ENCODE data around the gene MLYCD.

The MLYCD gene

GRCh38 chr16:83907111-83907510 is 8.2 kb downstream of the MLYCD start:
- Mint-ChIP-seq H3K27me3 (no peaks in the 10 kb centered on the region), H3K4me1 (no peaks in the 10 kb centered on the region), H3K9me3 (no peaks in the 10 kb centered on the region), H3K4me3 (no peak overlapping the region), H3K27ac (no peak overlapping the region), H3K36me3 (peaks cover 10% of the 10 kb centered on the region)
- CTCF ChIA-PET = interaction anchor here (0.6 kb wide), 1 partner anchor 104 kb away, joined by 3 read pairs; no protein-coding TSS in a partner anchor
- no peak for DNase-seq

- CTCF ChIA-PET = no interaction called here
- H3K27me3 Mint-ChIP-seq = no peaks in the 10 kb centered on the region
- H3K9me3 Mint-ChIP-seq = no peaks in the 10 kb centered on the region
- no peak for DNase-seq
- no peak overlapping the region for H3K27ac Mint-ChIP-seq
- no peaks in the 10 kb centered on the region for H3K4me1 Mint-ChIP-seq
- no peak overlapping the region for H3K4me3 Mint-ChIP-seq
- H3K36me3 Mint-ChIP-seq = peaks cover 12% of the 10 kb centered on the region
Measured at GRCh38 chr16:83907631-83908250, 8.8 kb downstream of the MLYCD start.

GRCh38 chr16:83908798-83909197 is 9.9 kb downstream of the MLYCD start:
- no peak overlapping the region for H3K4me3 Mint-ChIP-seq
- H3K4me1 Mint-ChIP-seq = no peaks in the 10 kb centered on the region
- no peaks in the 10 kb centered on the region for H3K9me3 Mint-ChIP-seq
- H3K27me3 Mint-ChIP-seq = no peaks in the 10 kb centered on the region
- DNase-seq = no peak
- H3K27ac Mint-ChIP-seq = no peak overlapping the region
- H3K36me3 Mint-ChIP-seq = peaks cover 17% of the 10 kb centered on the region
- CTCF ChIA-PET = no interaction called here

- no peaks in the 10 kb centered on the region for H3K27me3 Mint-ChIP-seq
- no peak for DNase-seq
- peaks cover 4% of the 10 kb centered on the region for H3K9me3 Mint-ChIP-seq
- H3K4me1 Mint-ChIP-seq = no peaks in the 10 kb centered on the region
- H3K36me3 Mint-ChIP-seq = peaks cover 28% of the 10 kb centered on the region
- no peak overlapping the region for H3K4me3 Mint-ChIP-seq
- CTCF ChIA-PET = interaction anchor here (1.2 kb wide), 1 partner anchor 85 kb away, joined by 3 read pairs; no protein-coding TSS in a partner anchor
- no peak overlapping the region for H3K27ac Mint-ChIP-seq
Measured at GRCh38 chr16:83911290-83911689, 12.4 kb downstream of the MLYCD start.

GRCh38 chr16:83912519-83913244 is 13.8 kb downstream of the MLYCD start:
- no peak overlapping the region for H3K27ac Mint-ChIP-seq
- H3K27me3 Mint-ChIP-seq = no peaks in the 10 kb centered on the region
- no peak for DNase-seq
- peaks cover 38% of the 10 kb centered on the region for H3K36me3 Mint-ChIP-seq
- H3K4me1 Mint-ChIP-seq = no peaks in the 10 kb centered on the region
- CTCF ChIA-PET = interaction anchor here (0.8 to 1.3 kb wide), 3 partner anchors 13 to 15 kb away, joined by 3 read pairs; no protein-coding TSS in a partner anchor
- no peak overlapping the region for H3K4me3 Mint-ChIP-seq
- peaks cover 4% of the 10 kb centered on the region for H3K9me3 Mint-ChIP-seq

- Mint-ChIP-seq H3K36me3 (peaks cover 44% of the 10 kb centered on the region), H3K4me3 (no peak overlapping the region), H3K27me3 (no peaks in the 10 kb centered on the region), H3K9me3 (peaks cover 4% of the 10 kb centered on the region), H3K4me1 (no peaks in the 10 kb centered on the region), H3K27ac (no peak overlapping the region)
- CTCF ChIA-PET = interaction anchor here (1.1 to 1.3 kb wide), 2 partner anchors 13 to 14 kb away, joined by 3 read pairs; no protein-coding TSS in a partner anchor
- no peak for DNase-seq
Measured at GRCh38 chr16:83913245-83913633, 14.3 kb downstream of the MLYCD start.

GRCh38 chr16:83914091-83914710 is 15.3 kb downstream of the MLYCD start:
- H3K9me3 Mint-ChIP-seq = peaks cover 4% of the 10 kb centered on the region
- H3K4me3 Mint-ChIP-seq = no peak overlapping the region
- no peaks in the 10 kb centered on the region for H3K27me3 Mint-ChIP-seq
- DNase-seq = no peak
- H3K36me3 Mint-ChIP-seq = peaks cover 49% of the 10 kb centered on the region
- H3K27ac Mint-ChIP-seq = no peak overlapping the region
- H3K4me1 Mint-ChIP-seq = no peaks in the 10 kb centered on the region
- CTCF ChIA-PET = interaction anchor here (0.6 kb wide), 1 partner anchor 586 kb away, joined by 3 read pairs; no protein-coding TSS in a partner anchor

- Mint-ChIP-seq H3K9me3 (peaks cover 4% of the 10 kb centered on the region), H3K4me1 (no peaks in the 10 kb centered on the region), H3K36me3 (peaks cover 51% of the 10 kb centered on the region)
Measured at GRCh38 chr16:83915081-83915480, 16.2 kb downstream of the MLYCD start.

GRCh38 chr16:83915491-83915890 is 16.6 kb downstream of the MLYCD start:
- CTCF ChIA-PET = no interaction called here
- H3K27me3 Mint-ChIP-seq = no peaks in the 10 kb centered on the region
- no peak overlapping the region for H3K27ac Mint-ChIP-seq
- H3K4me3 Mint-ChIP-seq = no peak overlapping the region
- H3K9me3 Mint-ChIP-seq = peaks cover 4% of the 10 kb centered on the region
- H3K36me3 Mint-ChIP-seq = peaks cover 53% of the 10 kb centered on the region
- no peaks in the 10 kb centered on the region for H3K4me1 Mint-ChIP-seq
- DNase-seq = no peak

More at GRCh38 chr16:83915081-83915480, 16.2 kb downstream of the MLYCD start:
- H3K4me3 Mint-ChIP-seq = no peak overlapping the region
- no peak overlapping the region for H3K27ac Mint-ChIP-seq
- no peak for DNase-seq
- CTCF ChIA-PET = no interaction called here
- H3K27me3 Mint-ChIP-seq = no peaks in the 10 kb centered on the region

- Mint-ChIP-seq H3K4me3 (no peak overlapping the region), H3K4me1 (no peaks in the 10 kb centered on the region), H3K27ac (no peak overlapping the region), H3K36me3 (peaks cover 47% of the 10 kb centered on the region), H3K27me3 (no peaks in the 10 kb centered on the region), H3K9me3 (peaks cover 4% of the 10 kb centered on the region)
- CTCF ChIA-PET = no interaction called here
- DNase-seq = no peak
Measured at GRCh38 chr16:83917152-83918120, 18.5 kb downstream of the MLYCD start.

GRCh38 chr16:83920894-83921491 is 22.1 kb downstream of the MLYCD start:
- no peaks in the 10 kb centered on the region for H3K4me1 Mint-ChIP-seq
- peaks cover 34% of the 10 kb centered on the region for H3K36me3 Mint-ChIP-seq
- no peak for DNase-seq
- CTCF ChIA-PET = no interaction called here
- H3K27me3 Mint-ChIP-seq = no peaks in the 10 kb centered on the region
- peaks cover 2% of the 10 kb centered on the region for H3K9me3 Mint-ChIP-seq
- H3K4me3 Mint-ChIP-seq = no peak overlapping the region
- no peak overlapping the region for H3K27ac Mint-ChIP-seq

GRCh38 chr16:83923581-83924365 is 24.9 kb downstream of the MLYCD start:
- Mint-ChIP-seq H3K27ac (no peak overlapping the region), H3K9me3 (no peaks in the 10 kb centered on the region), H3K36me3 (peaks cover 12% of the 10 kb centered on the region)

GRCh38 chr16:83924686-83925085 is 25.8 kb downstream of the MLYCD start:
- no peak overlapping the region for H3K27ac Mint-ChIP-seq
- H3K9me3 Mint-ChIP-seq = no peaks in the 10 kb centered on the region
- no peaks in the 10 kb centered on the region for H3K27me3 Mint-ChIP-seq
- DNase-seq = no peak
- H3K36me3 Mint-ChIP-seq = peaks cover 5% of the 10 kb centered on the region
- no peak overlapping the region for H3K4me3 Mint-ChIP-seq
- H3K4me1 Mint-ChIP-seq = peaks cover 2% of the 10 kb centered on the region
- CTCF ChIA-PET = interaction anchor here (1.0 kb wide), 2 partner anchors 89 to 139 kb away, joined by 3 read pairs; no protein-coding TSS in a partner anchor

More at GRCh38 chr16:83923581-83924365, 24.9 kb downstream of the MLYCD start:
- CTCF ChIA-PET = interaction anchor here (1.0 kb wide), 1 partner anchor 88 kb away, joined by 3 read pairs; no protein-coding TSS in a partner anchor
- H3K4me3 Mint-ChIP-seq = no peak overlapping the region
- H3K27me3 Mint-ChIP-seq = no peaks in the 10 kb centered on the region
- peaks cover 2% of the 10 kb centered on the region for H3K4me1 Mint-ChIP-seq
- DNase-seq = no peak

Data from activated naive CD4-positive, alpha-beta T cell treated with anti-CD3 and anti-CD28 coated beads, Interleukin-2, amount 10 ng/mL, durations not matched to agents 7 days and 5 days (primary cell).